GM12864 (cell line): ENCODE measurements around the gene PCSK4.

Experiments used
- DNase-seq: peaks from one replicate; pipeline ENCODE4 v3.0.0-alpha.2; 2011; ENCODE audit warnings: low read depth
- H3K4me3 ChIP-seq: 2 replicates; pipeline ENCODE4 v1.5.1; 2011; ENCODE audit warnings: mild to moderate bottlenecking, low read depth, low read length, control low read depth
- TF ChIP-seq, protein P1 (sequence below): IDR thresholded peaks from 2 replicates; pipeline ENCODE4 v1.5.1; 2011; ENCODE audit warnings: low read depth, mild to moderate bottlenecking, moderate library complexity, low read length, control low read depth, inconsistent platforms; ENCODE audit errors: missing control alignments

Gene PCSK4

DNA sequence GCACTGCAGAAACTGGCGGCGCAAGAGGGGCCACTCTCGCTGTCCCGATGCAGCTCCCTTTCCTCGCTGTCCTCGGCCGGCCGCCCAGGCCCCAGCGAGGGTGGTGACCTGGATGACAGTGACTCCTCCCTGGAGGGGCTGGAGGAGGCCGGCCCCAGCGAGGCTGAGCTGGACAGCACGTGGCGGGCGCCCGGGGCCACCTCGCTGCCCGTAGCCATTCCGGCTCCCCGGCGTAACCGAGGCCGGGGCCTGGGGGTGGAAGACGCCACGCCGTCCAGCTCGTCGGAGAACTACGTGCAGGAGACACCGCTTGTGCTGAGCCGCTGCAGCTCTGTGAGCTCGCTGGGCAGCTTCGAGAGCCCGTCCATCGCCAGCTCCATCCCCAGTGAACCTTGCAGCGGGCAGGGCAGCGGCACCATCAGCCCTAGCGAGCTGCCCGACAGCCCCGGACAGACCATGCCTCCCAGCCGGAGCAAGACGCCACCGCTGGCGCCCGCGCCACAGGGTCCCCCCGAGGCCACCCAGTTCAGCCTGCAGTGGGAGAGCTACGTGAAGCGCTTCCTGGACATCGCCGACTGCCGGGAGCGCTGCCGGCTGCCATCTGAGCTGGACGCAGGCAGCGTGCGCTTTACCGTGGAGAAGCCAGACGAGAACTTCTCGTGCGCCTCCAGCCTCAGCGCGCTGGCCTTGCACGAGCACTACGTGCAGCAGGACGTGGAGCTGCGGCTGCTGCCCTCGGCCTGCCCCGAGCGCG, 23.5 kb downstream of the PCSK4 start:
- no peak for DNase-seq
- TF ChIP-seq, protein P1, sequence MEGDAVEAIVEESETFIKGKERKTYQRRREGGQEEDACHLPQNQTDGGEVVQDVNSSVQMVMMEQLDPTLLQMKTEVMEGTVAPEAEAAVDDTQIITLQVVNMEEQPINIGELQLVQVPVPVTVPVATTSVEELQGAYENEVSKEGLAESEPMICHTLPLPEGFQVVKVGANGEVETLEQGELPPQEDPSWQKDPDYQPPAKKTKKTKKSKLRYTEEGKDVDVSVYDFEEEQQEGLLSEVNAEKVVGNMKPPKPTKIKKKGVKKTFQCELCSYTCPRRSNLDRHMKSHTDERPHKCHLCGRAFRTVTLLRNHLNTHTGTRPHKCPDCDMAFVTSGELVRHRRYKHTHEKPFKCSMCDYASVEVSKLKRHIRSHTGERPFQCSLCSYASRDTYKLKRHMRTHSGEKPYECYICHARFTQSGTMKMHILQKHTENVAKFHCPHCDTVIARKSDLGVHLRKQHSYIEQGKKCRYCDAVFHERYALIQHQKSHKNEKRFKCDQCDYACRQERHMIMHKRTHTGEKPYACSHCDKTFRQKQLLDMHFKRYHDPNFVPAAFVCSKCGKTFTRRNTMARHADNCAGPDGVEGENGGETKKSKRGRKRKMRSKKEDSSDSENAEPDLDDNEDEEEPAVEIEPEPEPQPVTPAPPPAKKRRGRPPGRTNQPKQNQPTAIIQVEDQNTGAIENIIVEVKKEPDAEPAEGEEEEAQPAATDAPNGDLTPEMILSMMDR, result no peak
- H3K4me3 ChIP-seq, result no peak overlapping the region

- DNase-seq, result no peak
- H3K4me3 ChIP-seq, result no peak overlapping the region
Measured at GRCh38 chr19:1466018-1466460, 24.1 kb downstream of the PCSK4 start.

DNA sequence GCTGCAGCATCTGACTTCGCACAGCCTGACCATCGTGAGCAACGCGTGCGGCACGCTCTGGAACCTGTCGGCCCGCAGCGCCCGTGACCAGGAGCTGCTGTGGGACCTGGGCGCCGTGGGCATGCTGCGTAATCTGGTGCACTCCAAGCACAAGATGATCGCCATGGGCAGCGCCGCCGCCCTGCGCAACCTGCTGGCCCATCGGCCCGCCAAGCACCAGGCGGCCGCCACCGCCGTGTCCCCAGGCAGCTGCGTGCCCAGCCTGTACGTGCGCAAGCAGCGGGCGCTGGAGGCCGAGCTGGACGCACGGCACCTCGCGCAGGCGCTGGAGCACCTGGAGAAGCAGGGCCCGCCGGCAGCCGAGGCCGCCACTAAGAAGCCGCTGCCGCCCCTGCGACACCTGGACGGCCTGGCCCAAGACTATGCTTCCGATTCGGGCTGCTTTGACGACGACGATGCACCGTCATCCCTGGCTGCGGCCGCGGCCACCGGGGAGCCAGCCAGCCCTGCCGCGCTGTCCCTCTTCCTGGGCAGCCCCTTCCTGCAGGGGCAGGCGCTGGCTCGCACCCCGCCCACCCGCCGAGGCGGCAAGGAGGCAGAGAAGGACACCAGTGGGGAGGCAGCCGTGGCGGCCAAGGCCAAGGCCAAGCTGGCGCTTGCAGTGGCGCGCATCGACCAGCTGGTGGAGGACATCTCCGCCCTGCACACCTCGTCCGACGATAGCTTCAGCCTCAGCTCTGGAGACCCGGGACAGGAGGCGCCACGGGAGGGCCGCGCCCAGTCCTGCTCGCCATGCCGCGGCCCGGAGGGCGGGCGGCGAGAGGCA, 24.7 kb downstream of the PCSK4 start:
- TF ChIP-seq, protein P1, result peak; percentile 48
- no peak for DNase-seq
- H3K4me3 ChIP-seq, result no peak overlapping the region

More at GRCh38 chr19:1466018-1466460, 24.1 kb downstream of the PCSK4 start:
- TF ChIP-seq, protein P1, result no peak

- H3K4me3 ChIP-seq, result no peak overlapping the region
- TF ChIP-seq, protein P1, result no peak
- DNase-seq, result no peak
Measured at GRCh38 chr19:1461862-1462261, 28.3 kb downstream of the PCSK4 start.

GRCh38 chr19:1460033-1460995, 29.8 kb downstream of the PCSK4 start:
- TF ChIP-seq, protein P1, result no peak
- no peak overlapping the region for H3K4me3 ChIP-seq
- DNase-seq, result no peak

DNA sequence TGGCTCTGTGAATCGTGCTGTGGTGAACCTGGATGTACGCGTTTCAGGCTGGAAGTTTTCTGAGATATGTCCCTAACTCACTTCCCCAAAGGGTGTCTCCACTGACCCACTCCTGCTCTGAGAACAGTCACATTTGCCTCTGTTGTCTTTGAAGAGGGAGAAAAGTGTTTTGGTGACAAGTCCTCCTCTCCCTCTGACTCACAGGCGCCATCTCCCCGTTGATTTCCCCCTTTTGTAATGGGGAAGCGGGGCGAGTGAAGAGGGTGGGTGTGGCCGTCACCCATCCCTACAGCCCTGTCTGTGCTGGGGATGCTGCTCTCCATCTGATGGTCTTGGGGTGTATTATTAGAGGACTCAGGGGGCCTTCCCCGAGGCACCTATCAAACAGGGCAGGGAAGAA, 30.7 kb downstream of the PCSK4 start:
- no peak for DNase-seq
- TF ChIP-seq, protein P1, result no peak
- H3K4me3 ChIP-seq, result no peak overlapping the region
